Astrocyte (in vitro differentiated cells and primary cell): Measurements from ENCODE around the gene HSD17B14. TPM values are rescaled to one million over a fixed set of nuclear protein-coding genes. Genes with fewer than 3 reads are reported as not detected.

Source experiments
- DNase-seq: peaks from one replicate; pipeline ENCODE4 v3.0.0-alpha.2; 2010; ENCODE audit warnings: low read depth
- FAIRE-seq: peaks from 2 replicates; lab custom pipeline; 2011; peaks lifted over from hg19 to GRCh38; lab: Jason Lieb, UNC
- H2AFZ ChIP-seq: 2 replicates; pipeline ENCODE4 v1.6.0; 2012; ENCODE audit warnings: low read depth, low read length, inconsistent platforms
- H3K27ac ChIP-seq: 2 replicates; pipeline ENCODE4 v1.5.1; 2011; ENCODE audit warnings: low read depth, low read length, inconsistent platforms
- H3K27me3 ChIP-seq: 2 replicates; pipeline ENCODE4 v1.6.0; 2011; ENCODE audit warnings: low read length, inconsistent platforms; ENCODE audit not compliant: insufficient read depth
- H3K36me3 ChIP-seq: 2 replicates; pipeline ENCODE4 v1.5.1; 2011; ENCODE audit warnings: low read length, inconsistent platforms; ENCODE audit not compliant: insufficient read depth
- H3K4me1 ChIP-seq: 2 replicates; pipeline ENCODE4 v1.5.1; 2011; ENCODE audit warnings: low read length, inconsistent platforms; ENCODE audit not compliant: insufficient read depth
- H3K4me2 ChIP-seq: 2 replicates; pipeline ENCODE4 v1.6.0; 2012; ENCODE audit warnings: low read length, inconsistent platforms
- H3K4me3 ChIP-seq: 2 replicates; pipeline ENCODE4 v1.5.1; 2011; ENCODE audit warnings: low read depth, mild to moderate bottlenecking, low read length, inconsistent platforms; ENCODE audit not compliant: insufficient read depth
- H3K79me2 ChIP-seq: 2 replicates; pipeline ENCODE4 v1.6.0; 2012; ENCODE audit warnings: mild to moderate bottlenecking, low read length, inconsistent platforms; ENCODE audit not compliant: insufficient read depth
- H3K9ac ChIP-seq: 2 replicates; pipeline ENCODE4 v1.6.0; 2012; ENCODE audit warnings: mild to moderate bottlenecking, low read length, inconsistent platforms
- H3K9me3 ChIP-seq: 2 replicates; pipeline ENCODE4 v1.5.1; 2012; ENCODE audit warnings: low read depth, mild to moderate bottlenecking, low read length, inconsistent platforms; ENCODE audit not compliant: insufficient read depth
- H4K20me1 ChIP-seq: 2 replicates; pipeline ENCODE4 v1.6.0; 2012; ENCODE audit warnings: low read length, inconsistent platforms; ENCODE audit not compliant: insufficient read depth
- H3K27ac Mint-ChIP-seq: one replicate; pipeline ENCODE4 v1.8.0; 2021; ENCODE audit warnings: mild to moderate bottlenecking, mixed read lengths; ENCODE audit not compliant: unreplicated experiment
- H3K27me3 Mint-ChIP-seq: one replicate; pipeline ENCODE4 v1.8.0; 2021; ENCODE audit warnings: low read depth, mixed read lengths; ENCODE audit not compliant: unreplicated experiment
- H3K36me3 Mint-ChIP-seq: one replicate; pipeline ENCODE4 v1.8.0; 2021; ENCODE audit warnings: low read depth, mixed read lengths; ENCODE audit not compliant: unreplicated experiment
- H3K4me1 Mint-ChIP-seq: one replicate; pipeline ENCODE4 v1.8.0; 2021; ENCODE audit warnings: low read depth, mixed read lengths; ENCODE audit not compliant: unreplicated experiment
- H3K4me3 Mint-ChIP-seq: one replicate; pipeline ENCODE4 v1.8.0; 2021; ENCODE audit warnings: mild to moderate bottlenecking, moderate library complexity, mixed read lengths; ENCODE audit not compliant: unreplicated experiment
- H3K9me3 Mint-ChIP-seq: one replicate; pipeline ENCODE4 v1.8.0; 2021; ENCODE audit warnings: mild to moderate bottlenecking, mixed read lengths; ENCODE audit not compliant: unreplicated experiment
- CTCF ChIP-seq: IDR thresholded peaks from 2 replicates; pipeline ENCODE4 v1.5.1; 2011; ENCODE audit warnings: low read depth, mild to moderate bottlenecking, inconsistent platforms, low read length, moderate library complexity; ENCODE audit not compliant: insufficient read depth
- EZH2 ChIP-seq: IDR thresholded peaks from 2 replicates; pipeline ENCODE4 v1.6.1; 2012; ENCODE audit warnings: mild to moderate bottlenecking, low read length, inconsistent platforms; ENCODE audit not compliant: insufficient read depth
- total RNA-seq: library from RNA; stranded (reverse); gene quantifications from 2 replicates; pipeline ENCODE4 v1.2.1, GENCODE V29; 2021

The HSD17B14 gene
- total RNA-seq, 1 donor from 2014 or later, result 9.7 TPM

GRCh38 chr19:48799358-48800300, 36.7 kb downstream of the HSD17B14 start:
- Mint-ChIP-seq H3K4me1 (no peaks in the 10 kb centered on the region), H3K9me3 (no peaks in the 10 kb centered on the region), H3K27ac (no peak overlapping the region), H3K4me3 (no peak overlapping the region), H3K27me3 (no peaks in the 10 kb centered on the region), H3K36me3 (peaks cover 4% of the 10 kb centered on the region)
- Histone ChIP-seq H3K79me2 (no peaks in the 10 kb centered on the region), H3K36me3 (no peaks in the 10 kb centered on the region), H3K4me3 (no peak overlapping the region), H3K27me3 (no peaks in the 10 kb centered on the region), H2AFZ (peak overlapping the region; percentile 54), H4K20me1 (no peaks in the 10 kb centered on the region), H3K9me3 (no peaks in the 10 kb centered on the region), H3K4me2 (peak overlapping the region; percentile 61), H3K4me1 (peaks cover 10% of the 10 kb centered on the region), H3K27ac (peak overlapping the region; percentile 19), H3K9ac (peak overlapping the region; percentile 44)
- FAIRE-seq (no peak), DNase-seq (no peak)
- no peak for TF ChIP-seq CTCF

DNA sequence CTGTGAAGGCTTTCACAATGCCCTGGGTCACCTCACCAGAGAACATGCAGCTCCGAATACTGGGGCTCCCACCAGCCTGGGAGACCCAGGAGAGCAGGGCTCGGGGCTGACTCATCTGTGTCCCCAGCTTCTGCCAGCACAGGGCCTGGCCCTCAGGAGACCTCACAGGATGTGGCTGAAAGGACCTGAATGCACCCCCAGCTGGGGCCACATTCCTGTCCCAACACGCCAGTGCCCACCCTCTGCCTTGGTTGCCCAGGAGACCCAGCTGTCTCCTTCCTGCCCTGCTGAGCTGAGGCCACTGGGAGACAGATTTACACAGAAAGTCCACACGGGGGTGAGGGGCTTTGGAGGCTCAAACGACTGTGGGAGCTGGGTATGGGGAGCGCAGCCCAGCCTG, 37.4 kb downstream of the HSD17B14 start:
- Histone ChIP-seq H3K4me1 (peaks cover 12% of the 10 kb centered on the region), H3K79me2 (no peaks in the 10 kb centered on the region), H3K27ac (peak overlapping the region; percentile 19), H4K20me1 (no peaks in the 10 kb centered on the region), H3K27me3 (no peaks in the 10 kb centered on the region), H3K4me3 (no peak overlapping the region), H3K9me3 (no peaks in the 10 kb centered on the region), H3K4me2 (peak overlapping the region; percentile 61), H3K9ac (peak overlapping the region; percentile 44), H2AFZ (peak overlapping the region; percentile 54), H3K36me3 (no peaks in the 10 kb centered on the region)
- H3K9me3 Mint-ChIP-seq, result no peaks in the 10 kb centered on the region
- no peaks in the 10 kb centered on the region for H3K4me1 Mint-ChIP-seq
- no peak overlapping the region for H3K27ac Mint-ChIP-seq
- no peaks in the 10 kb centered on the region for H3K27me3 Mint-ChIP-seq
- DNase-seq, result no peak
- FAIRE-seq, result no peak
- no peak overlapping the region for H3K4me3 Mint-ChIP-seq
- H3K36me3 Mint-ChIP-seq, result peaks cover 4% of the 10 kb centered on the region
- TF ChIP-seq CTCF, result no peak
- no peak for TF ChIP-seq EZH2

- H4K20me1 ChIP-seq, result no peaks in the 10 kb centered on the region
- H3K27me3 ChIP-seq, result no peaks in the 10 kb centered on the region
- no peaks in the 10 kb centered on the region for H3K36me3 ChIP-seq
- Mint-ChIP-seq H3K27ac (no peak overlapping the region), H3K9me3 (no peaks in the 10 kb centered on the region), H3K4me3 (no peak overlapping the region), H3K36me3 (peaks cover 1% of the 10 kb centered on the region), H3K27me3 (no peaks in the 10 kb centered on the region), H3K4me1 (no peaks in the 10 kb centered on the region)
- no peaks in the 10 kb centered on the region for H3K9me3 ChIP-seq
- H3K4me2 ChIP-seq, result no peak overlapping the region
- no peaks in the 10 kb centered on the region for H3K79me2 ChIP-seq
- no peak for DNase-seq
- no peak overlapping the region for H2AFZ ChIP-seq
- no peak for TF ChIP-seq EZH2
- TF ChIP-seq CTCF, result no peak
- H3K9ac ChIP-seq, result no peak overlapping the region
- H3K27ac ChIP-seq, result no peak overlapping the region
- H3K4me3 ChIP-seq, result no peak overlapping the region
- peaks cover 12% of the 10 kb centered on the region for H3K4me1 ChIP-seq
- FAIRE-seq, result no peak
These were observed 39.2 kb downstream of the HSD17B14 start for GRCh38 chr19:48797103-48797502.
